G401 (cell line): ENCODE measurements around the gene APOC3. TPM values are rescaled to one million over a fixed set of nuclear protein-coding genes. Genes with fewer than 3 reads are reported as not detected.
"Not testable (repeated sequence)": the region's sequence is repeated elsewhere in the genome, so short reads cannot be mapped to it uniquely, and the experiment has no call there.

Experiments
- DNase-seq: peaks from one replicate; pipeline ENCODE4 v3.0.0-alpha.2; 2015; ENCODE audit warnings: low spot score
- in situ Hi-C: cut with HindIII; loops from 2 replicates; pipeline ENCODE4 v1.10.0; 2016; ENCODE audit warnings: low sequenced_read_pairs, mixed read lengths
- total RNA-seq: library from RNA; depleted of rRNA; stranded (reverse); fragments of >200 nt; shearing (Covaris generic); gene quantifications from 2 replicates; pipeline ENCODE4 v1.2.3, GENCODE V29; 2014

APOC3 gene
- total RNA-seq, 1 experiment from 2014 or later: not detected

GRCh38 chr11:116827461-116827860 lies 2.2 kb upstream of the APOC3 start:
- in situ Hi-C loops: no loop called here

GRCh38 chr11:116828632-116829524 lies 829 bp upstream of the APOC3 start:
- no peak for DNase-seq
- in situ Hi-C loops: no loop called here

More at GRCh38 chr11:116827461-116827860, 2.2 kb upstream of the APOC3 start:
- no peak for DNase-seq

GRCh38 chr11:116830184-116830912 lies 641 bp downstream of the APOC3 start:
- no peak for DNase-seq
- in situ Hi-C loops: no loop called here

- no peak for DNase-seq
- in situ Hi-C loops: no loop called here
Measured at GRCh38 chr11:116831790-116832349, 2.2 kb downstream of the APOC3 start.

- in situ Hi-C loops: no loop called here
- DNase-seq: no peak
Measured at GRCh38 chr11:116832350-116833290, 2.9 kb downstream of the APOC3 start.

GRCh38 chr11:116833491-116833815 lies 3.7 kb downstream of the APOC3 start:
- in situ Hi-C loops: no loop called here
- DNase-seq: no peak

GRCh38 chr11:116833816-116834534 lies 4.3 kb downstream of the APOC3 start:
- in situ Hi-C loops: no loop called here
- DNase-seq: no peak

- in situ Hi-C loops, DNase-seq: not testable (repeated sequence)
Measured at GRCh38 chr11:116834535-116835041, 4.9 kb downstream of the APOC3 start.

- no peak for DNase-seq
- in situ Hi-C loops: no loop called here
Measured at GRCh38 chr11:116835042-116835772, 5.5 kb downstream of the APOC3 start.

GRCh38 chr11:116835791-116836631 lies 6.3 kb downstream of the APOC3 start:
- peak; percentile 88 for DNase-seq
- in situ Hi-C loops: no loop called here

- no peak for DNase-seq
- in situ Hi-C loops: no loop called here
Measured at GRCh38 chr11:116836632-116836991, 6.9 kb downstream of the APOC3 start.

GRCh38 chr11:116837231-116838091 lies 7.8 kb downstream of the APOC3 start, which contains the start of gene APOA1:
Gene APOA1, minus strand, starts transcription at chr11:116837622. Its CDS starts 235 bp downstream, at chr11:116837387.
- in situ Hi-C loops: no loop called here
- DNase-seq: no peak

- no peak for DNase-seq
- in situ Hi-C loops: no loop called here
Measured at GRCh38 chr11:116838321-116839084, 8.8 kb downstream of the APOC3 start.

GRCh38 chr11:116840224-116840745 lies 10.6 kb downstream of the APOC3 start:
- in situ Hi-C loops: no loop called here
- DNase-seq: peak; percentile 30

- in situ Hi-C loops: no loop called here
- DNase-seq: no peak
Measured at GRCh38 chr11:116840746-116841296, 11.1 kb downstream of the APOC3 start.
